Fibroblast of mammary gland (primary cell): ENCODE measurements around the gene OPN5.
"Not testable (repeated sequence)": the region's sequence is repeated elsewhere in the genome, so short reads cannot be mapped to it uniquely, and the experiment has no call there.

ENCODE experiments used
- DNase-seq: peaks from one replicate; pipeline ENCODE4 v3.0.0-alpha.2; 2010; ENCODE audit warnings: low read depth
- H3K4me3 ChIP-seq: 2 replicates; pipeline ENCODE4 v1.5.1; 2011; ENCODE audit warnings: low read depth, mild to moderate bottlenecking, low read length, moderate library complexity; ENCODE audit not compliant: control insufficient read depth
- CTCF ChIP-seq: conservative IDR thresholded peaks from 2 replicates; pipeline ENCODE4 v1.5.1; 2011; ENCODE audit warnings: low read depth, low read length, inconsistent platforms; ENCODE audit not compliant: control insufficient read depth, insufficient read depth

The OPN5 gene

GRCh38 chr6:47741807-47742206 lies 40.0 kb upstream of the OPN5 start:
- peak; percentile 36 for DNase-seq
- TF ChIP-seq CTCF: no peak
- no peak overlapping the region for H3K4me3 ChIP-seq

- DNase-seq: peak; percentile 51
- no peak for TF ChIP-seq CTCF
- no peak overlapping the region for H3K4me3 ChIP-seq
Observed at GRCh38 chr6:47743744-47744143, 38.1 kb upstream of the OPN5 start.

- DNase-seq, H3K4me3 ChIP-seq: not testable (repeated sequence)
Observed at GRCh38 chr6:47745269-47745668, 36.6 kb upstream of the OPN5 start.

GRCh38 chr6:47749757-47750156 lies 32.1 kb upstream of the OPN5 start:
- no peak for DNase-seq
- no peak for TF ChIP-seq CTCF
- no peak overlapping the region for H3K4me3 ChIP-seq

- DNase-seq: no peak
- H3K4me3 ChIP-seq: no peak overlapping the region
Observed at GRCh38 chr6:47752801-47753200, 29.0 kb upstream of the OPN5 start.

GRCh38 chr6:47759364-47759763 lies 22.5 kb upstream of the OPN5 start:
- peak; percentile 12 for DNase-seq
- no peak for TF ChIP-seq CTCF
- no peak overlapping the region for H3K4me3 ChIP-seq

More at GRCh38 chr6:47752801-47753200, 29.0 kb upstream of the OPN5 start:
- no peak for TF ChIP-seq CTCF

- H3K4me3 ChIP-seq: no peak overlapping the region
- no peak for DNase-seq
- no peak for TF ChIP-seq CTCF
Observed at GRCh38 chr6:47762502-47762901, 19.3 kb upstream of the OPN5 start.
